GM12878 (cell line): ENCODE measurements around the gene RAB36.

Experiments
- CEBPB ChIP-seq, 2 experiments: fragments of 150-350 bp in 1 of 2; IDR thresholded peaks; 2 replicates each; pipeline ENCODE4 v1.6.1; 2012 to 2014; ENCODE audit warnings: low read depth in 2 of 2, low read length in 2 of 2, borderline replicate concordance in 1 of 2, inconsistent platforms in 1 of 2
- TCF12 ChIP-seq: IDR thresholded peaks from 2 replicates; pipeline ENCODE4 v1.6.1; 2011; ENCODE audit warnings: low read depth, mild to moderate bottlenecking, low read length

GRCh38 chr22:23117891-23118646 is 27.2 kb upstream of the RAB36 start:
- TF ChIP-seq TCF12: no peak
- no peak for TF ChIP-seq CEBPB (IDR thresholded peaks at IDR 0.05; ENCODE audit: borderline replicate concordance in 1 of 2, low read depth in 2 of 2, low read length in 2 of 2)
